Activated CD8-positive, alpha-beta memory T cell treated with anti-CD3 and anti-CD28 coated beads, Interleukin-2, amount 50 U/mL, for 1 hour (primary cell): Measurements from ENCODE around the gene SAP30BP.

Experiments used
- DNase-seq: peaks from one replicate; pipeline ENCODE4 v3.0.0-alpha.2; 2020; ENCODE audit errors: extremely low read depth

Gene SAP30BP

DNA sequence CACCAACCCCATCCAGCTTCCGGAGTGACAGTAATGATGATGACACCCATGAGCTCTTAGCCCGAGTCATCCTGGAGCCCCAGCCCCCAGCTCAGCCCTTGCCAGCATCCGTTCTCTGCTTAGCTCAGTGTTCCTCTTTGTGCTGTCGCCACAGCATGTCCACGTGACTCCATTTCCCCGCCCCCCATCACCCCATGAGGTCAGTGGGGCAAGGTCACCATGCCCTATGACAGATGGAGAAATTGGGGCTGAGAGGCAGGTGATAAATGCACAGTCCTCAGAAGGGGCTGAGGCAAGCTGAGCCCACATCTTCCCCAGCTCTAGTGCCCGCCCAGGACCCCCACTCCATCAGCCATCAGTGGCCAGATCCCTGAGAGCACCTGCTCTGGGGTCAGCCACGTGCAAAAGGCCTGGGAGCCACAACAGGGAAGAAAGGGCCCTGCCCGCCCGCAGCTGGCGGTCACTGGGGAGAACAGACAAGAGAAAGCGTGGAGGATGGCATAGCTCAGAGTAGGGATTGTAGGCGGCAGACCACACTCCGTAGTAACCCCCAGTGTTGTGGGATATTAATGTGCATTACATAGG is 71.2 kb downstream of the SAP30BP start:
- no peak for DNase-seq

DNA sequence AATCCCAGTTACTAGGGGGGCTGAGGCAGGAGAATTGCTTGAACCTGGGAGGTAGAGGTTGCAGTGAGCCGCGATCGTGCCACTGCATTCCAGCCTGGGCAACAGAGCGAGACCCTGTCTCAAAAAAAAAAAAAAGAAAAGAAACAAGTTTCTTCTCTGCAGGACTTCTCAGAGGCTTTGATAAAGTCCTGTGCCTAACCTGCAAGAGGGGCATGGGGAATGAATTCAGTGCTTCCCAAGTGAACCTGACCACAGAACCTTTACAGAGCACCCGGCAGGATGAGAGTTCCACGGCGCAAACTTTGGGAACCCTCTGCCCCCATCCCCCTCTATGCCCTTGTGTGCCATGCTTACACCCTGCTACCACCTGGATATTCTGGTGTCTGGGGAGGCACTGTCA is 72.0 kb downstream of the SAP30BP start:
- no peak for DNase-seq

DNA sequence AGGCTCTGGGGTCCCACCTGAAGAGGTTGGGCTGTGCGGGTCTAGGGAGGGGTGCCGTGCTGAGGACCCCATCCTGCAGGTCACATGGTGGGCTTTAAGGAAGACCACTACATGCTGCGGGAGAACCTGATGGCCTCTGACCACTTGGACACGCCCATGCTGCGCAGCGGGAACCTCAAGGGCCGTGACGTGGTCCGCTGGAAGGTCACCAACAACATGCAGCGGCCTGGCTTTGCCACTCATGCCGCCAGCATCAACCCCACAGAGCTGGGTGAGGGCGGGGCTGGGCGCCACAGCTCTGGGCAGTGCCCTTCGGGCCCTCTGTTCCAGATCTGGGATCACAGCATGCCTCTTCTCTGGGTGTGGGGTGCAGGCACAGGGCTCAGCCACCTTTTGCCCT is 72.7 kb downstream of the SAP30BP start:
- no peak for DNase-seq

DNA sequence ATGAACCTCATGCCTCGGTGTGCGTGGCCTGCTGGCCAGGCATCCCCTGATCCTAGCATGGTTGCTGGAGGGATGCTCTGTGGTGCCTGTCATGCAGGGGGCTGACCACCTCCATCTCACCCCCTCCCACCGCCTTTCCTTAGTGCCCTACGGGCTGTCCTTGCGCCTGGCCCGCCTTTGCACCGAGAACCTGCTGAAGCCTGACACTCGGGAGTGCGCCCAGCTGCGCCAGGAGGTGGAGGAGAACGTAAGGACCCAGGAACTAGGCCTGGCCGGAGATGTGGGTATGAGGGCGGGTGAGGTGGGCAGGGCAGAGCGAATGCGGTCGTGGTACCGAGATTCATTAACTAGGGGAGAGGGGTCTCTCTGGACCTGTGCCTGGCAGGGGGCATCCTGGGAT is 73.1 kb downstream of the SAP30BP start:
- no peak for DNase-seq

DNA sequence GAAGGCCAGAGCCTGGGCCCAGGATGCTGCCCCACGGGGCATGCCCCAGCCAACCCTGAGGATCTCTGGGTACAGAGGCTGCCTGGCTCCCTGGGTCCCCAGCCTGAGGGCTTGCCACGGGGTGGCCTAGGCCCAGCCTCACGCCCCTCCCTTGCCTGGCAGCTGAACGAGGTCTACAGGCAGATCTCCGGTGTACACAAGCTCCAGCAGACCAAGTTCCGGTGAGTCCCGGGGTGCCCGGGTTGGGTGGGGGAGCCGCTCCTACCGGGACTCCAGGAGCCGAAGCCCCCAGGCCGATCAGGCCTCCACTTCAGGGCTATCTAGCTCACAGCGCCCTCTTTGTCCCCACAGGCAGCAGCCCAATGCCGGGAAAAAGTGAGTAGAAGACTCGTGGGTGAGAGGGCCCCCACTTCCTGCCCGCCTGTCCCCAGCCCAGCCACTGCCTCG is 73.5 kb downstream of the SAP30BP start:
- no peak for DNase-seq

DNA sequence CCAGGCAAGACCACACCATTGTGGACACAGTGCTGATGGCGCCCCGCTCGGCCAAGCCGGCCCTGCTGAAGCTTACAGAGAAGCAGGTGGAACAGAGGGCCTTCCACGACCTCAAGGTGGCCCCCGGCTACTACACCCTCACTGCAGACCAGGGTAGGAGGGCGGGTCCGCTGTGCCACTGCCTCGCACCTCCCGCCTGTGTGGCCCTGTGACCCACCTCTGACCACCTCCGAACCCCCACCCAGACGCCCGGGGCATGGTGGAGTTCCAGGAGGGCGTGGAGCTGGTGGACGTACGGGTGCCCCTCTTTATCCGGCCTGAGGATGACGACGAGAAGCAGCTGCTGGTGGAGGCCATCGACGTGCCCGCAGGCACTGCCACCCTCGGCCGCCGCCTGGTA is 75.2 kb downstream of the SAP30BP start:
- DNase-seq = no peak

DNA sequence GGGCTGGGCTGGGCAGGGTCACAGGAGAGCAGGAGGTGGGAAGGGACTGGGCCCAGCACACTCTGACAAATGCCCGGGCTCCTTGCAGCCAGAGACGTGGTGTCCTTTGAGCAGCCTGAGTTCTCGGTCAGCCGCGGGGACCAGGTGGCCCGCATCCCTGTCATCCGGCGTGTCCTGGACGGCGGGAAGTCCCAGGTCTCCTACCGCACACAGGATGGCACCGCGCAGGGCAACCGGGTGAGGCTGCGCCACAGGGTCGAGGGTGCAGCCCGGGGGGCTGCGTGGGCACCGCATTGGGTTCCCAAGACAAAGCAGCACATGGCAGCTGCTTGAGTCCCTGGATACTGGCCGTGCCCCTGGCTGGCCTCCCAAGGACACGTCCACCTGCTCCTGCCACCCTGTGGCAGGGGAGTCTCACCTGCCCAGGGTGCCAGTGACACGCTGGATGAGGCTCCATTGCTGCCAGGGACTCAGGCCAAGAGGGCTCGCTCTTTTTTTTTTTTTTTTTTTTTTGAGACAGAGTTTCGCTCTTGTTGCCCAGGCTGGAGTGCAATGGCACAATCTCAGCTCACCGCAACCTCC is 76.6 kb downstream of the SAP30BP start:
- DNase-seq = no peak

DNA sequence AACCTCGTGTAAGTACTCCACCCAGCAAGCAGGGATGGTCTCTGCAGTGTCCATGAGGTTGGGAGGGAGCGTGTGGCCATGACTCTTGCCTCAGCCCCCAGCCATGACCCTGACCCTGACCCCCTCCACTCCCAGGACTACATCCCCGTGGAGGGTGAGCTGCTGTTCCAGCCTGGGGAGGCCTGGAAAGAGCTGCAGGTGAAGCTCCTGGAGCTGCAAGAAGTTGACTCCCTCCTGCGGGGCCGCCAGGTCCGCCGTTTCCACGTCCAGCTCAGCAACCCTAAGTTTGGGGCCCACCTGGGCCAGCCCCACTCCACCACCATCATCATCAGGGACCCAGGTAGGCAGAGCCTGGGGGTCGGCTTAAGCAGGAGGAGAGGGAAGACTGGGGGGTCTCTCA is 81.6 kb downstream of the SAP30BP start:
- DNase-seq = no peak

DNA sequence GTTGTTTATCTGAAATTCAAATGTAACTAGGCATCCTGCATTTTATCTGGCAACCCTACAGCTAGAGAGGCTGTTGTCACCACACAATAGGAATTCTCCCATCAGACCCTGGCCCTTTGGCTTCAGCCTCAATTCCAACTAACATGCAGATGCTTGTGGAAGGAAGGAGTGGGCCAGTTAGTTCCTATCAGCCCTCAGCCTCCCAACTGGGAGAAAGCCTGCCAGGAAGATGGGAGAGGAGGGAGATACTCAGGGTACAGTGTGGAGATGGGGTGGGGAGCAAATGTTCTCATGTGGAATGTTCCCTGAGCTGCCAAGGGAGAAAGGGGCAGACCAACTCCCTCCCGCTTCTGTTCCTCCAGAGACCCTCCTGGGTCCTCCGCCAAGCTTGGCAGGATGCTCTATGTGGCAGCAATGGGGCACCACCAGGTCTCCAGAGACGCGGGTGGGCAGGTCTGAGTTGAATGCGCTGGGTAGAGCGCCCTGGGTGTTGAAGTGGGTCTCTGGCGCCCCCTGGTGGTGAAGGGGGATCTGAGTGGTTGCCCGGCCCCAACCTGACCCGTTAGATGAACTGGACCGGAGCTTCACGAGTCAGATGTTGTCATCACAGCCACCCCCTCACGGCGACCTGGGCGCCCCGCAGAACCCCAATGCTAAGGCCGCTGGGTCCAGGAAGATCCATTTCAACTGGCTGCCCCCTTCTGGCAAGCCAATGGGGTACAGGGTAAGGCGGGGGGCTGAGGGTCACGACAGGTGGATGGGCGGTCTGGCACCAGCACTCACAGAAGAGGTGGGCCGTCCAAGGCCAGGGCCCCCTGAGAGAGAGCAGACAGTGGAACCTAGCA is 82.6 kb downstream of the SAP30BP start:
- DNase-seq = peak; percentile 77

DNA sequence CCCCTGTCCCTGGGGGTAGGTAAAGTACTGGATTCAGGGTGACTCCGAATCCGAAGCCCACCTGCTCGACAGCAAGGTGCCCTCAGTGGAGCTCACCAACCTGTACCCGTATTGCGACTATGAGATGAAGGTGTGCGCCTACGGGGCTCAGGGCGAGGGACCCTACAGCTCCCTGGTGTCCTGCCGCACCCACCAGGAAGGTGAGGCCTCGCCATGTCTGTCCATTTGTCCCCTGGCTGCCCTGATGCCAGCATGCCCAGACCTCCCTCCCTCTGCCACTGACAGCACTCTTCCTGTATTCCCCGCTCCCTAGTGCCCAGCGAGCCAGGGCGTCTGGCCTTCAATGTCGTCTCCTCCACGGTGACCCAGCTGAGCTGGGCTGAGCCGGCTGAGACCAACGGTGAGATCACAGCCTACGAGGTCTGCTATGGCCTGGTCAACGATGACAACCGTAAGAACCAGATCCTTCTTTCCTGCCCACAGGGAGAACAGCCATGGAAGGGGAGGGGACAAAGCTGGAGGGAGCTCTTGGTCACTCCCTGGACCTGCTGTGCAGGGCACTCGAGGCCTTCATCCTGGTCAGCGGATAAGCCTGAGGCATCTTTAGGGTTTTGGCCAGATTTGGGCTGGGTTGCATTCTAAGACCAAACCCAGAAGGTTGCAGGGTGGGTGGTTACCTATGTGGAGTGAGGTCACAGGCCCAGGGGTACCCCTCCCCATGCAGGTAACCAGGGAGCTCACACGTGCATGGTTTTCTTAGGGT is 83.7 kb downstream of the SAP30BP start:
- no peak for DNase-seq

DNA sequence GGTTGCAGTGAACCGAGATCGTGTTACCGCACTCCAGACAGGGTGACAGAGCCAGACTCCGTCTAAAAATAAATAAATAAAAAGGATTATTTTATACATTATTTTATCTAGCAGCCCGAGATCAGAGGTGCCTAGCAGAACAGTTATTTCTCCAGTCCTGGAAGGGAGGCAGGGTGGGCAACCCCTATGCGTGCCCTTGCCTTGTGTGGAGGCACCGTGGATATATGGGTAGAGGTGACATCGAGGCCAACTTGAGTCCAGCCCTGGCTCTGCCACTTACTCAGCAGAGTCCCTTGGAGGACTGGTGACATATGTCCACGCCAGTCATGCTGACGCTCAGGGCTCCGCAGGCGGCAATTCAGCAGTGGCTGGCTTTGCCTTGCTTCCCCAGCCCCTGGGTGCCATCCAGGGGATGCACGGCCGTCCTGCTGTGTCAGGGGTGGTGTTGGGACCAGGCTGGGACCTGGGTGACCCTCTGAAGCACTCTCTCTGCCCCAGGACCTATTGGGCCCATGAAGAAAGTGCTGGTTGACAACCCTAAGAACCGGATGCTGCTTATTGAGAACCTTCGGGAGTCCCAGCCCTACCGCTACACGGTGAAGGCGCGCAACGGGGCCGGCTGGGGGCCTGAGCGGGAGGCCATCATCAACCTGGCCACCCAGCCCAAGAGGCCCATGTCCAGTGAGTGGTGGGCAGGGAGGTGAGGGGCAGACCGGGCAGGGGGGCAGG is 84.7 kb downstream of the SAP30BP start:
- no peak for DNase-seq

DNA sequence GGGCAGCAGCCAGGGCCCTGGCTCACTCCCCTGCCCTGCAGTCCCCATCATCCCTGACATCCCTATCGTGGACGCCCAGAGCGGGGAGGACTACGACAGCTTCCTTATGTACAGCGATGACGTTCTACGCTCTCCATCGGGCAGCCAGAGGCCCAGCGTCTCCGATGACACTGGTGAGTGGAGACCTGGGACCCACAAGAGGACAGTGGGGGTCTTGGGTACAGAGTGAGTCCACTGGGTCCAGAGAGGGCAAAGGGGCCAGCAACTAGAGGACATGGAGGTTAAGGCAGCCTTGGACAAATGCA is 85.2 kb downstream of the SAP30BP start:
- no peak for DNase-seq

DNA sequence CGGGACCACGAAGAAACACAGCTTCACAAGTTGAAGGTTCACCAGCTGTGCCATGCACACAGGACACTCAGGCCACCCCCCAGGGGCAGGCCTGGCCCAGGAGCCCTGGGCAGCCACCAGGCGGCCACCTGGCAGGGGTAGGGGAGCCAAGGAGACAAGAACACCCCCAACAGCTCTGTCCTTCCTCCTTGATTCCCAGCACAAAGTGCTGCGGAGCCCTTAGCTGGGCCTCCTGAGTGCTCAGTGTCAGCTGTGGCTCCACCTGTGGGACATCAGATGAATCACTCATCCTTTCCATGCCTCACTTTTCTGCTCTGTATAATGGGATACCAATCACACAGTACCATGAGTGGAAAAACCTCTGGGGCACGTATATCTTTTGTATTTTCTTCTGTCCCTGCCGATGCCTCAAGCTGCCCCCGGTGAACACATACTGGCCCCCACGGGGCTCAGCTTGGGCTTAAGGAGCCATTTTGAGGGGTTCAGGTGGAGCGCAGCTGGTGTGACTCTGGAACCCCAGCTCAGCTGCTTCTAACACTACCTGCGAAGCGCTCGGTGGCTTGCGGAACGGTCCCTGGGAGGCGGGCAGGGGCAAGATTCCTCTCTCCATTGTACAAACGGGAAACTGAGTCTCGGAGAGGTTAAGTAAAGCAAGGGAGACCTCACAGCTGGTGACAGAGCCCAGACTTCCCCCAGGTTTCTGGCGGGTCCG is 85.8 kb downstream of the SAP30BP start:
- no peak for DNase-seq

DNA sequence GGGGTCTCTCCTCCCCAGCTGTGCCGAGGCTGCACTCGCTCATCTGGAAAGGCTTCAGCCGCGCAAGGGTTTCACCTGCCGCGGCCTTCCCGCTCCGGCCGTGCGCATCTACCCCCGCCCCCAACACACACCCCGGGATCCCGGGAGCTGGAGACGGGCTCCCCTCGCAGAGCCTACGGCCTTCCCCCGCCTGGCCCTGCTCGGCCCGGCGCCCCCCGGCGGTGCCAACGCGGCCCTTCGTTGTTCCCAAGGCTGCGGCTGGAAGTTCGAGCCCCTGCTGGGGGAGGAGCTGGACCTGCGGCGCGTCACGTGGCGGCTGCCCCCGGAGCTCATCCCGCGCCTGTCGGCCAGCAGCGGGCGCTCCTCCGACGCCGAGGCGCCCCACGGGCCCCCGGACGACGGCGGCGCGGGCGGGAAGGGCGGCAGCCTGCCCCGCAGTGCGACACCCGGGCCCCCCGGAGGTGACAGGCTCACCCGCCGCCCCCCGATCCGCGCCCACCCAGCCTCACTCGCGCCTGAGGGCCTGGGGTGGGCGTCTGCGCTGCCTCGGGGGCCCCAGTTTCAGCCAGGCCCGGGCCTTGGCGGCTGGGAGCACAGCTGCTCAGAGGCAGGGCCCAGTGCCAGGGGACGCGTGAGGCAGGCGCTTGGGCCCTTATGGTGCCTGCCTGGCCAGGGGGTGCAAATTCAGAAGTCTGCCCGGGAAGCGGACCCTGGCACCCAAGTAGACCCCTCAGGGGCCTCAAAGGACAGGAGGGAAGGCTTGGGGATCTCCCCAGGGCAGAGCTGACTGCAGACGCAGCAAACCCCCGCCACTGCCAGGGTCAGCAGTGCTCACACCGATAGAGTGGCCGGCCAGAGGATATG is 86.6 kb downstream of the SAP30BP start:
- no peak for DNase-seq

DNA sequence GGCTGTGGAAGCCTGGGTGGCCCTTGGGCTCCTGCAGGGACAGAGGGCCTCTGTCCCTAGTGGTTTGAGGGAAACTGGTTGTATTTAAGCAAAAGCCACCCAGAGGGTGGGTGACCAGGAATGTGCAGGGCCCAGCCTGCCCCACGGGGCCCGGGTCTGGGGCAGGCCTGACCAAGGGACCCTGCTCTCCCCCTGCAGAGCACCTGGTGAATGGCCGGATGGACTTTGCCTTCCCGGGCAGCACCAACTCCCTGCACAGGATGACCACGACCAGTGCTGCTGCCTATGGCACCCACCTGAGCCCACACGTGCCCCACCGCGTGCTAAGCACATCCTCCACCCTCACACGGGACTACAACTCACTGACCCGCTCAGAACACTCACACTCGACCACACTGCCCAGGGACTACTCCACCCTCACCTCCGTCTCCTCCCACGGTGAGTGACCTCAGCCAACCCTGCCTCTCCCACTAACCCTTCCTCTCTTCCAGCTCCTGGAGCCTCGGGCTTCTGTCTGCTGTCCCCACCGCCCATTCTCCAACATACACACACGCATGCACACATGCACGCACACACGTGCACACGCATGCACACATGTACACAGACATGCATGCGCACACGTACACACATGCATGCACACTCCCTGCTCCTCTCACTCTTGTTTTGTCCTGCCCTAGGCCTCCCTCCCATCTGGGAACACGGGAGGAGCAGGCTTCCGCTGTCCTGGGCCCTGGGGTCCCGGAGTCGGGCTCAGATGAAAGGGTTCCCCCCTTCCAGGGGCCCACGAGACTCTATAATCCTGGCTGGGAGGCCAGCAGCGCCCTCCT is 87.5 kb downstream of the SAP30BP start:
- no peak for DNase-seq

DNA sequence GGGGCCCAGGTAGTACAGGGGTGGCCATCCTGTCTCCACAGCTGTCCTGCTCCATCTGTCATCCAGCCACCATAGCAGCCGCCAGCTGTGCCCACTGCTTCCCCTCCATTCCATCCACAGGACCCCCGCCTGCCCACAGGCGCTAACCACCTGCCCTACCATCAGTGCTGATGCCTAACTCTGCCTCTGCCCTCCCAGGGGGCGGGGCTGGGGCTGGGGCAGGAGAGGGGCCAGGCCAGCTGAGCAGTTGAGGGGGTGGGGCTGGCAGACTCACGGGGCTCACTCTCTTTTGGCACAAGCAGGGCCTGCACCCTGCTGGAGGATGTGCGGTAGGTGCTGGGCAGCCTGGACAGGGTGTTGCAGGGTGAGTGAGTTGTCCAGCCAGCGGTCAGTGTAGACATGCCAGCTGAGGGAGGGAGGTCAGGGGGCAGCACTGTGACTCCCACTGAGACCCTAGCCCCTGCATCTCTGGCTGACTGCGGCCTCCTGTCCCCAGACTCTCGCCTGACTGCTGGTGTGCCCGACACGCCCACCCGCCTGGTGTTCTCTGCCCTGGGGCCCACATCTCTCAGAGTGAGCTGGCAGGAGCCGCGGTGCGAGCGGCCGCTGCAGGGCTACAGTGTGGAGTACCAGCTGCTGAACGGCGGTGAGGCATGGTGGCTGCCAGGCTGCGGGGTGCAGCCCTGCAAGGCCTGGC is 88.2 kb downstream of the SAP30BP start:
- no peak for DNase-seq

DNA sequence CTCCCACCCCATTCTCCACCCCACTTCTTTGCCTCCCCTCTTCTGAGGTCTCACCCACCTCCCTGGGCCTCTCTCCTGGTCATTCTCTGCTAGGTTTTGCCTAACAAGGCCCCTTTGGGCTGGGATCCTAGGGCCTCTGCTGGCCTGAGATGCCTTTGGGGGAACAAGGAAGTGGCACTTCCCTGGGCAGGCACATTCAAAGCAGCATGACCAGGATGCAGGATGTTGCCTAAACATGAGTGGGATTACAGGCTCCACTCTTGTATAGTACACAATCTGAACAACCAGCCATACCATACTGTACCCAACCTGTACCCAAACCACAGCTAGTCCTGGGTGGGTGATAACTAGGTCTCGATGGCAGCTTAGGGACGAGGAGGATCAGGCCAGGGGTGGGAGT is 88.9 kb downstream of the SAP30BP start:
- no peak for DNase-seq

DNA sequence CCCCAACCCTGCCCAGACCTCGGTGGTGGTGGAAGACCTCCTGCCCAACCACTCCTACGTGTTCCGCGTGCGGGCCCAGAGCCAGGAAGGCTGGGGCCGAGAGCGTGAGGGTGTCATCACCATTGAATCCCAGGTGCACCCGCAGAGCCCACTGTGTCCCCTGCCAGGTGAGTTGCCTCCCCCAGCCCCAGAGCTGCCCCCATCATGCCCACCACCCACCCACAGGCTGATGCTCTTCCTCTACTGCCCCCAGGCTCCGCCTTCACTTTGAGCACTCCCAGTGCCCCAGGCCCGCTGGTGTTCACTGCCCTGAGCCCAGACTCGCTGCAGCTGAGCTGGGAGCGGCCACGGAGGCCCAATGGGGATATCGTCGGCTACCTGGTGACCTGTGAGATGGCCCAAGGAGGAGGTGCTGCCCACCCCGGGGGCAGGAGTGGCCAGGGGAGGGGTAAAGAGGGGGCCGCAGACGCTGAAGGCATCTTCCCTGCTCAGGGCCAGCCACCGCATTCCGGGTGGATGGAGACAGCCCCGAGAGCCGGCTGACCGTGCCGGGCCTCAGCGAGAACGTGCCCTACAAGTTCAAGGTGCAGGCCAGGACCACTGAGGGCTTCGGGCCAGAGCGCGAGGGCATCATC is 89.4 kb downstream of the SAP30BP start:
- no peak for DNase-seq
